ENCODE results near the gene GAS6. TPM values are rescaled to one million over a fixed set of nuclear protein-coding genes. Genes with fewer than 3 reads are reported as not detected.

The GAS6 gene
- total and polyA plus RNA-seq, 2 donors (not counting 1 experiment from before 2014, with no cell fraction given): 227 to 301 TPM

DNA sequence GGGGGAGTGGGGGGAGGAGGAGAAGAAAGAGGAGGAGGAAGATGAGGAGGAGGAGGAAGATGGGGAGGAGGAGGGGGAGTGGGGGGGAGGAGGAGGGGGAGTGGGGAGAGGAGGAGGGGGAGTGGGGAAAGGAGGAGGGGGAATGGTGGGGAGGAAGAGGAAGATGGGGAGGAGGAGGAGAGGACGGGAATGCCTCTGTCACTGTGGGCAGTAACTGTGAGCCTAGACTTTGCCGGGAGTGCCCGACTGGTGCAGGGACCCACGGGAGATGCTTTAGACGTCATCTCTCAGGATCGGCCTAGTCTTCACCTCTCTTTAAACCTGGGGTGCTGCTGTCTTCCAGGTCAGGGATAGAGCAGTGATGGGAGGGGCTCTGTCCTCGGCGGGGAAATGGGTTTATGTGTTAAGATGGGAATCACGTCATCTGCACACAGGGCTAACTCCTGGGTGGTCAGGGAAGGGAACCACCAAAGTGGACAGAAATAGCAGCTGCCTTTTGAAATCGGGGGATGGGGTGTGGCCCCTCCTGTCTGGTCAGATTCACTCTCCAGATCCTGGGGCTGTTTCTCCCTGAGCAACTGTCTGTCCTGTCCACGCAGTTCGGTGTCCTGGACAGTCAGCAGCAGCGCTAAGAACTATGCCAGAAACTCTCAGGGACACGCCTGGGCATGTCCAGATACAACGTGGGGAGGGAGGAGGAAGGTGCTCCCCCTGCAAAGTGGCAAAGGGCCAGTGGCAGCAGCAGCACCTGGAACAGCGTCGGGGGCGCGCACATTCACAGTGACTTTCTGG, 26.9 kb downstream of the GAS6 start:
- peak overlapping the region; percentile 85 for H3K4me2 ChIP-seq (ENCODE audit: extremely low read depth, insufficient read depth, low read length)

DNA sequence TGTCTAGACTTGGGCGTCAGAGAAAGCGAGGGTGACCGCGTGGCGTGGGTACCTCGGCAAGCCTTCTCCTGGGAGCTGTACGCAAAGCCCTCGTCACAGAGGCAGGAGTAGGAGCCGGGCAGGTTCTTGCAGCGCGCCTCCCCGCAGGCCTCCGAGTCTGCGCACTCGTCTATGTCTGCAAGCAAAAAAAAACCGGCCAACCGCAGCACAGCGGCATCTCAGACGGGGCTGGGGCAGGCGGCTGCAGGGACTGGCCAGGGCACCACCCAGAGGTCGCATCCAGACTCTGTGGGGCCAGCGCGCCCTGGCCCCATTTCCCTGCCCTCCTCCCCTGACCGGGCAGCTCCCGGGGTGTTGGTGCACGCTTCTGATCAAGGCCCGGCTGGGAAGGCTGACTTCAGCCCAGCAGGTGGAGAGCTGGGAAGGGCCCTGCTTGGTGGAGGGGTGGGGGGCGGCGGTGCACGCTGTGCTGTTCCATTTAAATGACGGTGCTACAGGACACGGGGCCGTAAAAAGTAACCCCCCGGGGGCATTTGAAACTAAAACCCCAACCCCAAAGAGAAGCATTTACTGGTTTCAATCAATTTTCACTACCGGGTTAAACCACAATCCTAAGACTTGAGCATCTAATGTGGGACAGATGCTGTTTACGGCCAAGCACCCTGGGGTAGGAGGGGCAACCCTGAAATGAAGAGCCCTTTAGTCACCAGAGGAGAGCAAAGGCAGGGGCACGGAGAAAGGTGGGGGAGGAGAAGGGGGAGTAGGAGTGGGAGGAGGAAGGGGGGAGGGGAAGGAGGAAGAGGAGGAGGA, 28.2 kb downstream of the GAS6 start:
- no peak overlapping the region for H3K4me2 ChIP-seq (ENCODE audit: extremely low read depth, insufficient read depth, low read length)
- no peak overlapping the region for H3K4me3 ChIP-seq (replicated peaks in 1 of 4; ENCODE audit: control extremely low read depth in 1 of 4, insufficient read depth in 1 of 4, low read depth in 3 of 4, low read length in 4 of 4)
- peaks cover 45% of the 10 kb centered on the region for H3K36me3 ChIP-seq (ENCODE audit: control insufficient read depth, insufficient read depth, low read length)
- TF ChIP-seq, protein P1, sequence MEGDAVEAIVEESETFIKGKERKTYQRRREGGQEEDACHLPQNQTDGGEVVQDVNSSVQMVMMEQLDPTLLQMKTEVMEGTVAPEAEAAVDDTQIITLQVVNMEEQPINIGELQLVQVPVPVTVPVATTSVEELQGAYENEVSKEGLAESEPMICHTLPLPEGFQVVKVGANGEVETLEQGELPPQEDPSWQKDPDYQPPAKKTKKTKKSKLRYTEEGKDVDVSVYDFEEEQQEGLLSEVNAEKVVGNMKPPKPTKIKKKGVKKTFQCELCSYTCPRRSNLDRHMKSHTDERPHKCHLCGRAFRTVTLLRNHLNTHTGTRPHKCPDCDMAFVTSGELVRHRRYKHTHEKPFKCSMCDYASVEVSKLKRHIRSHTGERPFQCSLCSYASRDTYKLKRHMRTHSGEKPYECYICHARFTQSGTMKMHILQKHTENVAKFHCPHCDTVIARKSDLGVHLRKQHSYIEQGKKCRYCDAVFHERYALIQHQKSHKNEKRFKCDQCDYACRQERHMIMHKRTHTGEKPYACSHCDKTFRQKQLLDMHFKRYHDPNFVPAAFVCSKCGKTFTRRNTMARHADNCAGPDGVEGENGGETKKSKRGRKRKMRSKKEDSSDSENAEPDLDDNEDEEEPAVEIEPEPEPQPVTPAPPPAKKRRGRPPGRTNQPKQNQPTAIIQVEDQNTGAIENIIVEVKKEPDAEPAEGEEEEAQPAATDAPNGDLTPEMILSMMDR (conservative IDR thresholded peaks at IDR 0.05 in 1 of 2, IDR thresholded peaks at IDR 0.05 in 1 of 2; ENCODE audit: low read depth in 1 of 2, low read length in 2 of 2): no peak
- no peak for TF ChIP-seq EZH2 (IDR thresholded peaks at IDR 0.05; ENCODE audit: low read length, missing control alignments)
- peaks cover 33% of the 10 kb centered on the region for H3K4me1 ChIP-seq (ENCODE audit: control insufficient read depth, extremely low read depth, insufficient read depth, low read length)
- no peaks in the 10 kb centered on the region for H3K27me3 ChIP-seq (ENCODE audit: control insufficient read depth, insufficient read depth, low read length)
- no peaks in the 10 kb centered on the region for H3K9me3 ChIP-seq (ENCODE audit: control insufficient read depth, insufficient read depth, low read depth, low read length)
- peak; percentile 74 to 75 for DNase-seq (ENCODE audit: low read depth in 2 of 2)
- no peak overlapping the region for H2AFZ ChIP-seq (ENCODE audit: low read length)
- no peaks in the 10 kb centered on the region for H4K20me1 ChIP-seq (ENCODE audit: control insufficient read depth, extremely low read depth, insufficient read depth, low read length)
- H3K27ac ChIP-seq (ENCODE audit: insufficient read depth, low read length): peak overlapping the region; percentile 28
- no peak overlapping the region for H3K9ac ChIP-seq (ENCODE audit: insufficient read depth, low read length)
- peaks cover 20% of the 10 kb centered on the region for H3K79me2 ChIP-seq (ENCODE audit: control insufficient read depth, insufficient read depth, low read length)

More for the DNA sequence above, 26.9 kb downstream of the GAS6 start:
- Histone ChIP-seq H3K9ac (ENCODE audit: insufficient read depth, low read length) (peak overlapping the region; percentile 81), H3K79me2 (ENCODE audit: control insufficient read depth, insufficient read depth, low read length) (peaks cover 30% of the 10 kb centered on the region), H4K20me1 (ENCODE audit: control insufficient read depth, extremely low read depth, insufficient read depth, low read length) (no peaks in the 10 kb centered on the region), H3K4me1 (ENCODE audit: control insufficient read depth, extremely low read depth, insufficient read depth, low read length) (peaks cover 38% of the 10 kb centered on the region), H3K27me3 (ENCODE audit: control insufficient read depth, insufficient read depth, low read length) (no peaks in the 10 kb centered on the region), H3K36me3 (ENCODE audit: control insufficient read depth, insufficient read depth, low read length) (peaks cover 44% of the 10 kb centered on the region), H3K27ac (ENCODE audit: insufficient read depth, low read length) (peak overlapping the region; percentile 99), H2AFZ (ENCODE audit: low read length) (no peak overlapping the region), H3K4me3 (replicated peaks in 1 of 4; ENCODE audit: control extremely low read depth in 1 of 4, insufficient read depth in 1 of 4, low read depth in 3 of 4, low read length in 4 of 4) (peak overlapping the region in 3 of 4 experiments; percentile 14 to 23 (median 19)), H3K9me3 (ENCODE audit: control insufficient read depth, insufficient read depth, low read depth, low read length) (no peaks in the 10 kb centered on the region)
- DNase-seq (ENCODE audit: low read depth in 2 of 2): peak; percentile 91 to 93
- TF ChIP-seq, protein P1 (conservative IDR thresholded peaks at IDR 0.05 in 1 of 2, IDR thresholded peaks at IDR 0.05 in 1 of 2; ENCODE audit: low read depth in 1 of 2, low read length in 2 of 2): no peak
- TF ChIP-seq EZH2 (IDR thresholded peaks at IDR 0.05; ENCODE audit: low read length, missing control alignments): no peak
